Measurements from ENCODE around the gene SPCS1.

Gene SPCS1

DNA sequence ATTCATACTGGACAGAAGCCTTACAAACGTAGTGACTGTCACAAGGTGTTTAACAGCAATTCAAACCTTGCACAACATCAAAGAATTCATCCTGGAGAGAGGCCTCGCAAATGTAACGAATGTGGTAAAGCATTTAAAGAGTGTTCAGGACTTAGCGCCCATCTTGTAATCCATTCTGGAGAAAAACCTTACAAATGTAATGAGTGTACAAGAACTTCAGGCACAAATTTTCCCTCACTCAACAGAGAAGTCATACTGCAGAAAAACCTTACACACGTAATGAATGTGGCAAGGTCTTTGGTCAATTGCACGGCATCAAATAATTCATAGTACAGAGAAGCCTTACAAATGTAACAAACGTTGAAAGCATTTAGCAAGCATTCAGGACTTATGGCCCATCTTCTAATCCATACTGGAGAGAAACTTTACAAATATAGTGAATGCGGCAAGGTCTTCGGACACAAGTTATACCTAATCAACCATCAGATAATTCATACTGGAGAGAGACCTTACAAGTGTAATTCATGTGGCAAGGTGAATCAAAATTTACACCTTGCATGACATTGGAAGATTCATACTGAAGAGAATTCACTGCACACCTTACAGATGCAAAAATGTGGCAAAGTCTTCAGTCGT, 27.5 kb downstream of the SPCS1 start:
- DNase-seq (ENCODE audit: low read depth) = no peak

DNA sequence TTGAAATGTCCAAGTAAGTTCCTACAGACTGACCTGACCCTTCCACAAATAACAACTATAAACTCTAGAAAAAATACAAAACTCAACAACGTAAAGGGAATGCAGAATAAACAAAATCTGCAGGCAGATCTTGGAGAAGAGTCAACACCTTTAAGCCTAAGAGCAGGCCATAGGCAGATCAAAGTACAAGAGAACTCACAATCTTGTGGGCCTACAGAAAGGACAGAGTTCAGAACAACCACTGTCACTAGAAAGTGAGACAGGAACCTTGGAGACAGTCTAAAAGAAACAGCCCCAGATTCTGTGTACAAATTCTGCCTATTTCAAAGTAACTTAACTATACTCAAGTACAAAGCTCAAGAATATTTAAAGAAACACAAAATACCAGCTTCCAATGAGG, 33.8 kb downstream of the SPCS1 start:
- DNase-seq (ENCODE audit: low read depth) = no peak

DNA sequence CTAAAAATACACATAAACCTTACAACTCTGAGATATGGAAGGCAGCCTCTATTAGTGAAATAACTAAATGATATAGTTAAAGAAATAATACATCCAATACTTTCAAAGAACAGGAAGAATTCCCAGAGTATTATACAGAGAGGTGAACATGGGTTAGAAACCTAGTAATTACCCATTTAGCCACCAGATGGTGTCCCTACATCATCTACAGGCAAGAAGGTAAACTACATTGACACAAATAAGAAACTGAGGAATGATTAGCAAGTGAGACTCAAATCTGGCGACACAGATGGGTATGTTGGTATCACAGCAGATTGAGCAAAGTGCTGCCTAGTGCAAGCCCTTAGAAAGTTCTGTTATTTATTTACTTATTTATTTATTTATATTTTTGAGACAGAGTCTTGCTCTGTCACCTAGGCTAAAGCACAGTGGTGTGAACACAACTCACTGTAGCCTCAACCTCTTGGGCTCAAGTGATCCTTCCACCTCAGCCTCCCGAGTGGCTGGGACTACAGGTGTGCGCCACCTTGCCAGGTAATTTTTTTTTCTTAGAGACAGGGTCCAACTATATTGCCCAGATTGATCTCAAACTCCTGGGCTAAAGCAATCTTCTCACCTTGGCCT, 36.6 kb downstream of the SPCS1 start:
- DNase-seq (ENCODE audit: low read depth) = no peak

DNA sequence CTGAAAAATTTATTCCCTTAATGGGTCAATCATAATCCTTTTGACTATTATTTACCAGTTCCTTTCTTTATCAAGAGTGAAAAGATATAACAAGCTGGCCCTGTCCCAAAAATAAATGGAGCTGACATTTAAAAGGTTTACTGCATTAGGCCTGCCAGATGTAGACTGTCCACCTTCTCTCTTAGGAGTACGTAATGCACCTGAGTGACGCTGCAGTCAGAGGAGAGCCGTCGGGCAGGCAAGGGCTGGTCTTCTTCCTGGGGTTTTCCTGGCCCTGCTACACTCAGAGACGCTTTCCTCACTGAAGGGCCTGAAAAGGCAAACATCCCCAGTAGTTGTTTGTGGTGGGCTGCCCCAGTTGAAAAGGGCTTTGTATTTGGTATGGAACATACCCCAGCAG, 37.2 kb downstream of the SPCS1 start:
- no peak for DNase-seq (ENCODE audit: low read depth)

DNA sequence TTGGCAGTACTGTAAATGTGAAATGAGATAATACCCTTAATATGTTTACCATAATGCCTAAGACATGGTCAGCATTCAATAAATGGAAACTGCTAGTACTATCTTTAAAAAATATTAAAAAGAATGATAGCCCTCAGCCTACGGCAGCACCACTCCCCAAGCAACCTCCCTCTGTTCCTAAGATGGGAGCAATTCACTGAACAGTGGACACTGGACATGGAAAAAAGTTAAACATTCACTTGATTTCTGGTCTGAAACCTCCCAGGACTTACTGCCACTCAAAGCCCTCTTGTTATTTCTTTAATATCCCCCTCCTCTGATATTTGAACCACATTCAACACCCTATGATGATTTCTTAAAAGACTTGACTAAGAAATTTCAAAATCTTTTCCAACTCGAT, 37.8 kb downstream of the SPCS1 start:
- DNase-seq (ENCODE audit: low read depth) = no peak

DNA sequence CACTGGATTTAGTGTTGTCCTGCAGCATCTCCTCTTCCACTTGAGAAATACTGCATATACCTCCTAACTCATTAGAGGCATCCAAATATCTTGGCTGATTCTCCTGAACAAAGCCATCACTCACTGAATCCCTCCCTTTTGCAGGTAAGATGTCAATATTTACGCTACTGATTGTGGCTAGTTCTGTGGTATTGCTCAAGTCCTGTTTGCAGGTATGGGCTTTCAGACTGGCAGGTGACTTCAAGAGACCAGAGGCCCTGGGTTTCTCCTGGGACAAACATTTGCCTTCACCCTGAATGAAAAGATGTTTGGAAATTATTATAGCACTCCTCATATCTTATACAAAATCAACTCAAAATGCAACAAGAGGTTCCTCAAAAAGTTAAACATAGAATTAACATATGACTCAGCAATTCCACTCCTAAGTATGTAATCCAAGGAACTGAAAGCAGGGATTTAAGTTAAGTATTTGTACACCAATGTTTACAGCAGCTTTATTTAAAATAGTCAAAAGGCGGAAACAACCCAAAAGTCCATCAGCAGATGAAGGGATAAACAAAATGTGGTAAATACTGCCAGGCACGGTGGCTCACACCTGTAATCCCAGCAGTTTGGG, 46.2 kb downstream of the SPCS1 start:
- DNase-seq (ENCODE audit: low read depth) = no peak

DNA sequence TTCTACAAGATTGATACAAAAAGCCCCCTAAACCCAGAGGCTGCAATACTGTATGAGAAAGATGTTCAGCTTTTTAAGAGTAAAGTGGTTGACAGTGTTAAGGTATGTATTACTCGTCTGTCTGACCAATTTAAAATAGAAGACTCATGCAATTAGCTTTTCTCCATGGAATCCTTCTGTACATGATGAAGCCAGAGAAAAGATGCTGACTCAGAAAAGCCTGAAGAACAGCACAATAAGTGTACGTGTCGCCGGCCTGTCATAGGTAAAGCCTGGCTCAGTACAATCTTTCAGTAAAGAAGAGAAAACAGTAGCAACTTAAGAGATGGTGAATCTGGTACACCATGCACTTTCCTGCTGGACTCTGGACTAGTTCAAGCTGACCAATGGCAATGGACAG, 48.5 kb downstream of the SPCS1 start:
- DNase-seq (ENCODE audit: low read depth) = no peak

DNA sequence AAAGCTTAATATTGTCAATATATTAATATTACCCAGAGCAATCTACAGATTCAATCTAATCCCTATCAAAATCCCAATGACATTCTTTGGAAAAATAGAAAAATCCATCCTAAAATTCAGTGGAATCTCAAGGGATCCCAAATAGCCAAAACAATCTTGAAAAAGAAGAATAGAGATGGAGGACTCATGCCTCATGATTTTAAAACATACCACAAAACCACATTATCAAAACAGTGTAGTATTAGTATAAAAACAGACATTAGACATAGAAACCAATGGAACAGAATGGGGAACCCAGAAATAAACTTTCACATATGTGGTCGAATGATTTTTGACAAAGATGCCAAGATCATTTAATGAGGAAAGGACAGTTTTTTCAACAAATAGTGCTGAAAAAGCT, 50.2 kb downstream of the SPCS1 start:
- DNase-seq (ENCODE audit: low read depth) = no peak
